HPDE6-E6E7 (cell line): ENCODE results near the gene C2orf68.
A peak's percentile ranks its signal among the peaks of the same experiment; 100 is the strongest.
"Not testable (repeated sequence)": the region's sequence is repeated elsewhere in the genome, so short reads cannot be mapped to it uniquely, and the experiment has no call there.

Experiments
- DNase-seq: peaks from one replicate; pipeline ENCODE4 v3.0.0; 2011; ENCODE audit warnings: missing footprints; ENCODE audit errors: extremely low spot score

C2orf68 gene

DNA sequence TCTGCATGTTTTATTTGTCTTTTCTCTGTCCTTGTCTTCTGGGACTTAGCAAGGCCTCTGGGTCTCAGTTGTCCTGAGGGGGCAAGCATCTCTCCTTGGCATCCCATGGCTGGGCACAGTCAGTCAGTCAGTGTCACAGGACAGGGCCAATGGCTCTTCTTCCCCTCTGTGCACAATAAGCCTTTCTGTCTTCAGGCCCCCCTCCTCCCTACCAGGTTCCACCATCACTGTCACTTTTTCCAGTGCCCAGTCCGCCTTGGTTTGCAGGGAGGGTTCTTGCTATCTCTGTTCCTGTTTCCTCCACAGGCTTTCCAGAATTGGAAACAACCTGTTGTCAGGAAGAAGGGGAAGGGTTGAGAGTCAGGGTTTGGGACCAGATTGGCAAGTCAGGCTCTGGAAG, 29.4 kb downstream of the C2orf68 start:
- no peak for DNase-seq

DNA sequence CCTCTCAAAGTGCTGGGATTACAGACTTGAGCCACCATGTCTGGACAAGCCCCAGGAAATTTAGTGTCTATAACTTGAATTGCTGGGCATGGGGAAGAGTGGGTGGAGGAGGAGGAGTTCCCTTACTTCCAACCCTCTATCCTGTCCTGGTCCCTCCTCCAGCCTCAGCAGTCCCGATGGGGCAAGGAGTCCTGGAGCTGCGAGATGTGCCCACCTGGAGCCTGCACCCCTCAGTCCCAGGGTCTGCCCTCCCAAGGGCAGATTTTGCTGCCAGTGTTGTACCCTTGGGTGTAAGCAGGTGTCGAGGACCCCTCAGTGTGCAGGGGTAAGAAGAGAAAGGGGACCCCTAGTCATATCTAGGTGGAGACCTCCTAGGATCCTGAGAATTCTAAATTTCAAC, 31.7 kb downstream of the C2orf68 start:
- DNase-seq, result no peak

DNA sequence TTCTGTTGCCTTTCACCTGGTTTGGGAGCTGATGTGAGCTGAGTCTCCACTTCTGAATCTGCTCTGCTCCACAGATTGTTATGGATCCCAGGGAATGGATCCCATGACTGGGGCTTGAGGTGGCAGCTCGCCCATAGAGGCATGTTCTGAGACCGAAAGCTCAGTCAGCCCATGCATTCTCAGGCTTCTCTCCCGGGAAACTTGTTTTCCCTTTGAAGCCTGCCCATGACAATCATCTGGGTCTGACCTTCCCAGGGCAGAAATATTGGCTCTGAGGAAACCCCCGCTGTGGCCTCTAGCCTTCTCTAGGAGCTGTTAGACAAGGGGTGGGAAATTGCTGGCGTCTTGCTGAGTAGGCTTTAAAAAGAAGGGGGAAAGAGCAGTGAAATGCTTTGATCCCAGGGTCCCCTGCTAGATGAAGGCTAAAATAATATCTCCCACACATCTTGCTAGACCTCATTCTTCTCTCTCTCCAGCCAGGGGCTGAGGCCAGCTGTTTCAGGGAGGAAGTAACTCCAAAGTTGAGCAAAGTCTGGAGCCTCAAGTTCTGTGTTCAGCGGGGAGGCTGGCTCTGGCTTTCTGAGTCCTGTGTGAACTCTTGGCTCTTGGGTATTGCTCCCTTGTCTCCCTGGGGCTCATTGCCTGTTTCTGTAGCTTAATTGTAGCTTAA, 32.5 kb downstream of the C2orf68 start:
- DNase-seq, result no peak

DNA sequence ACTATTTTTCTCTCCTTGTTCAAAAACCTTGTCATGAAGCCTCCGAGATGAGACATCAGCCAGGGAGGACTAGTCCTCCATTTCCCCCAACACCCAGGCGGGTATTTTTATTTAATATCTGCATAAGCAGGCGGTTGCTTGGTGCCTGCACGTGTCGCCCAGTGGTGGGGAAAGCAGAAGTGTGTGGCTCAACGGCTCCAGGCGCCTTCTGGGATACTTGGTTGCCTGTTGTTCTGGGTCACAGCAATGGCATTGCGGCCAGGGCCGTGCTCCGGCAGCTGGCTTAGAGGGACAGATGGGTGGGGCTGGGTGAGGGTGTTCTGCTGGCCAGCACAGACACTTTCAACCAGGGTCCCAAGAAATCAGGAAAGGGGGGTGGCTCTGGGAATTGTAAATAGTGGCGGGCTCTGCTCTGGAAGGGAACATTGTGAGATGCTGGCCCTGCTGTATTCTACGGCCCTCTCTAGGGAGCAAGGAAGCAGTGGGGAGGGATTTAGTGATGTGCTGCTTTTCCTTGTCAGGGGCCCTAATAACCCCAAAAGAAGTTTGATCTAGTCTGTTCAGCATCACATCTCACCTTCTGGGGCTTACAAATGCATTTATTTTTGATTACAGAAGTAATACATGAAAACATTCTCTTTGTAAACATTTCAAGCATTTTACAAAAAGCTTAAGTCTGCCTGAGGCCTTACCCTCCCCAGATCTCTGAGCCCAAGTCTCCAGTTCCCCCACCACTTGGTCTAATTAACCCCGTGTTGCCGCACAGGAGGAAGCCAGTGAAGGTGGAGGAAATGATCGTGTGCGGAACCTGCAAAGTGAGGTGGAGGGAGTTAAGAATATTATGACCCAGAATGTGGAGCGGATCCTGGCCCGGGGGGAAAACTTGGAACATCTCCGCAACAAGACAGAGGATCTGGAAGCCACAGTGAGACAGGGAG, 33.4 kb downstream of the C2orf68 start:
- no peak for DNase-seq

DNA sequence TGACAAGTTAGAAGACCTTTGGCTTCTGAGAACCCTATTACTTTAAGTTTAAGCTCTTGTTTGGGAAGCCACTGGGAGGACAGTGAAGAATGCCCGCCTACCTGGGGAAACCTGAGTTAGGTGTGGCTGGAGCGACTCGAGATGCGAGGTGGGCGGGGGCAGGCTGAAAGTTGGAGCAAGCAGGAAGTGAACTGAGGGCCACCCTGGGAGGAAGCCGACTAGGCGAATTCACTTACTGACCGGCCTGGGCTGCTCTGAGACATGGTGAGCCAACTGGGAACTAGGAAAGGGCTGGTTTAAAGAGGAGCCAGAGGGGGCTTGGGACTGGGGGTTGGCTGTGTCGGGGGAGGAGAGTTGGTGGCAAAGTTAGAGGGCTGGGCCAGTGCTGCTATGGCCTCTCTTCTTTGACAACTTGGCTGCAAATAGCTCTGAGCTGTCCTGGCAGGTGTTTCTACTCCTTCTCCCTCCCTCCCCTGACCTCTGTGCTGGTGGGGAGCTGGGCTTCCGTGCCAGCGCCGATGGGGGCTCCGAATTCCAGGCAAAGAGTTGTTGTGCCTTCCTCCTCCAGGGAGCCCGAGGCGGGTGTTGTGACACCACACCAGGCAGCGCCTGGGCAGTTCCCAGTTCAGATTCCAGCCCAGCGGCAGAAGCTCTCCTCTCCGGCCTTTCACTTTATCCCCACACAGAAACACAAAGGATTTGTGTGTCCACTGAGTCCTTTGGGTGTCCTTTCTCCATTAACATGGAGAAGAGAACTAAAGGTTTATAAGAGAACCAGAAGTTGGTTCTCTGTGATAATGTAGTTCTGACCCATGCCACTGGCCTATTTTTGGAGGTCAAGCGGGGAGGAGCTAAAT, 34.3 kb downstream of the C2orf68 start, which contains the start of gene VAMP8:
VAMP8 (plus strand) TSS at position 201 of the 857 bp plus-strand sequence; CDS start at position 262, 61 bp downstream.
- DNase-seq, result peak; percentile 95

- DNase-seq, result no peak
Observed at GRCh38 chr2:85577063-85577385, 34.8 kb downstream of the C2orf68 start.

DNA sequence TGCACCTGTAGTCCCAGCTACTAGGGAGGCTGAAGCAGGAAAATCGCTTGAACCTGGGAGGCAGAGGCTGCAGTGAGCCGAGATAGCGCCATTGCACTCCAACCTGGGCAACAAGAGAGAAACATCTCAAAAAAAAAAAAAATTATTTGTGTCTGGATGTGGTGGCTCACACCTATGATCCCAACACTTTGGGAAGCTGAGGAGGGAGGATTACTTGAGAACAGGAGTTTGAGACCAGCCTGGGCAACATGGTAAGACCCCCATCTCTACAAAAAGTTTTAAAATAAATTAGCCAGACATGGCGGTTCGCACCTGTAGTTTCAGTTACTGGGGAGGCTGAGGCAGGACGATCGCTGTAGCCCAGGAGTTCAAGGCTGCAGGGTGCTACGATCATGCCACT, 36.1 kb downstream of the C2orf68 start:
- DNase-seq, result no peak

DNA sequence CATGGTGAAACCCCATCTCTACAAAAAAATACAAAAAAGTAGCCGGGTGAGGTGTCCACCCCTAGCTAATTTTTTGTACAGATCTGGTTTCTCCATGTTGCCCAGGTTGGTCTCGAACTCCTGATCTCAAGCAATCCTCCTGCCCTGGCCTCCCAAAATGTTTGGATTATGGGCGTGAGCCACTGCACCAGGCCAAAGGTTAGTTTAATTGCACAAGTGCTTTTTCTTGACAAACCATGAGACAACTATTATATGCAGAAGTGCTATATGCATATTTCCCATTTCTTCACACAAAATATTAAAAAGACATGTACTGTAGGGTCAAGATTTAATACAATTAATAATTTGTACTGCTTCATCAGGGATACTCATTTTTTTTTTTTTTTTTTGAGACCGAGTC, 45.6 kb downstream of the C2orf68 start:
- no peak for DNase-seq

- no peak for DNase-seq
Observed at GRCh38 chr2:85564144-85564563, 47.7 kb downstream of the C2orf68 start.

- peak; percentile 89 for DNase-seq
Observed at GRCh38 chr2:85561280-85562212, 50.3 kb downstream of the C2orf68 start, which contains the start of gene GGCX. Gene GGCX, minus strand, starts transcription at chr2:85561493. Its CDS starts 65 bp downstream, at chr2:85561428.

GRCh38 chr2:85560812-85561279, 51.0 kb downstream of the C2orf68 start:
- DNase-seq, result no peak

- not testable (repeated sequence) for DNase-seq
Observed at GRCh38 chr2:85560403-85560726, 51.5 kb downstream of the C2orf68 start.

DNA sequence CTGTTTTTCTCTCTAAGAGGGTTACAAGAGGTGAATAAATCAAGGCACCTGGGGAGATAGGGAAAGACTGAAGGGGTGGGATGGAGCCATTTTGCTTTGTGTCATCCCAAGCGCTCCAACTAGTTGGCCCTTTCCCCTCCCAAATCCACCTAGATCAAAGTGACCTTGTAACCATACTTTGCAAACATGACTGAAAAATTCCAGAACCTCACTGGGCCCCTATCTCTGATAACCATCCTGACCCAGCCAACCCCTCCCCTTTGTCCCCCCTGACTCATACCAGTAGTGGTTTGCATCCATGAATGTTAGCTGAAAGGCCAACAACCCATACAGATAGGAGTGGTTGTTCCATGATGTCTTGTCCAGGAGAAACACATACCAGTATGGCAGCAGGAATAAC, 53.7 kb downstream of the C2orf68 start:
- DNase-seq, result no peak

GRCh38 chr2:85557130-85557529, 54.7 kb downstream of the C2orf68 start:
- no peak for DNase-seq
